Measurements from ENCODE around the gene MPEG1. TPM values are rescaled to one million over a fixed set of nuclear protein-coding genes. Genes with fewer than 3 reads are reported as not detected.

MPEG1 gene
- total RNA-seq, 4 donors from 2014 or later: 1.0 to 15.1 (median 5.7) TPM

DNA sequence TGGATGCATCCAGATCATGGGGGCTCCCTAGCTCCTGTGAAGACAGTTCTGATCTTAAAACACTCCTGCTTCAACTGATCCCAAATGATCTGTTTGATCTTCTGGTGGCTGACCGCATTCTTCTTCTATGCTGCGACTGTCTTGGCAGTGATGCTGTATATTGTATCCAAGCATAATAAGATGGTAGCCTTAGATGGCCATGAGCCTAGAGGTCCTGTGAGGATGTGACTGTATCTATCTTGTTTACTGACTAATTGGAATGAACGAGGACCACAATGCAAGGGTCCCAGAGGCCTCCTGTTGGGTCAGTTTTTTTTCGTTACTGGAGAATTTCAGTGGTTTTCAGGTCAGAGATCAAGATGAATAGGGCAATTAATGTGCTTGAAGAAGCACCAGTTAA lies 7.1 kb upstream of the MPEG1 start:
- Histone ChIP-seq H3K27me3 (no peaks in the 10 kb centered on the region), H3K4me3 (no peak overlapping the region), H3K27ac (no peak overlapping the region), H3K36me3 (no peaks in the 10 kb centered on the region), H3K4me1 (no peaks in the 10 kb centered on the region), H3K9me3 (no peaks in the 10 kb centered on the region)
- DNase-seq: no peak
- TF ChIP-seq, protein P1, sequence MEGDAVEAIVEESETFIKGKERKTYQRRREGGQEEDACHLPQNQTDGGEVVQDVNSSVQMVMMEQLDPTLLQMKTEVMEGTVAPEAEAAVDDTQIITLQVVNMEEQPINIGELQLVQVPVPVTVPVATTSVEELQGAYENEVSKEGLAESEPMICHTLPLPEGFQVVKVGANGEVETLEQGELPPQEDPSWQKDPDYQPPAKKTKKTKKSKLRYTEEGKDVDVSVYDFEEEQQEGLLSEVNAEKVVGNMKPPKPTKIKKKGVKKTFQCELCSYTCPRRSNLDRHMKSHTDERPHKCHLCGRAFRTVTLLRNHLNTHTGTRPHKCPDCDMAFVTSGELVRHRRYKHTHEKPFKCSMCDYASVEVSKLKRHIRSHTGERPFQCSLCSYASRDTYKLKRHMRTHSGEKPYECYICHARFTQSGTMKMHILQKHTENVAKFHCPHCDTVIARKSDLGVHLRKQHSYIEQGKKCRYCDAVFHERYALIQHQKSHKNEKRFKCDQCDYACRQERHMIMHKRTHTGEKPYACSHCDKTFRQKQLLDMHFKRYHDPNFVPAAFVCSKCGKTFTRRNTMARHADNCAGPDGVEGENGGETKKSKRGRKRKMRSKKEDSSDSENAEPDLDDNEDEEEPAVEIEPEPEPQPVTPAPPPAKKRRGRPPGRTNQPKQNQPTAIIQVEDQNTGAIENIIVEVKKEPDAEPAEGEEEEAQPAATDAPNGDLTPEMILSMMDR (IDR thresholded peaks at IDR 0.05): no peak
- TF ChIP-seq POLR2A (IDR thresholded peaks at IDR 0.05): no peak
- intact Hi-C loops (cut with DNase I; ENCODE audit: low total_unique reads): no loop called here

DNA sequence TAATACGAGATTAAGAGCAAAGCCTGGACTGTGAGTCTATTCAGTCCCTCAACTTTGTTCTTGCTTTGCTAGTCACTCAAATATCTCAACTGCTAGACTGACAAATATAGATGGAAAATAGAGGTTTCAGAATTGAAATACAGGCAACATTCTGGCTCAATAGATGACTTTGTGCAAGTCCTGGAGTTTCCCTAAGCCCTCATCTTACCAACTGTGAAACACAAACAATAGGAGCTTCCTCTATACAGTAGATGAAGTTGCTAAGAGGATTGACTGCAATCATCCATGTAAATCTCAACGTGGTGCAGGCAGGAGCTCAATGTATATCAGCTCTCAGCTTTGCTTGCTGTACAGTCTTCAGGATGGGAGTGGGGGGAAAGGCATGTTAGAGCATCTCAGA lies 6.2 kb upstream of the MPEG1 start:
- TF ChIP-seq, protein P1 (IDR thresholded peaks at IDR 0.05): no peak
- TF ChIP-seq POLR2A (IDR thresholded peaks at IDR 0.05): no peak
- H3K27ac ChIP-seq: no peak overlapping the region
- no peaks in the 10 kb centered on the region for H3K27me3 ChIP-seq
- H3K4me3 ChIP-seq: no peak overlapping the region
- no peaks in the 10 kb centered on the region for H3K4me1 ChIP-seq
- DNase-seq: no peak
- H3K9me3 ChIP-seq: no peaks in the 10 kb centered on the region
- no peaks in the 10 kb centered on the region for H3K36me3 ChIP-seq
- intact Hi-C loops (cut with DNase I; ENCODE audit: low total_unique reads): no loop called here

DNA sequence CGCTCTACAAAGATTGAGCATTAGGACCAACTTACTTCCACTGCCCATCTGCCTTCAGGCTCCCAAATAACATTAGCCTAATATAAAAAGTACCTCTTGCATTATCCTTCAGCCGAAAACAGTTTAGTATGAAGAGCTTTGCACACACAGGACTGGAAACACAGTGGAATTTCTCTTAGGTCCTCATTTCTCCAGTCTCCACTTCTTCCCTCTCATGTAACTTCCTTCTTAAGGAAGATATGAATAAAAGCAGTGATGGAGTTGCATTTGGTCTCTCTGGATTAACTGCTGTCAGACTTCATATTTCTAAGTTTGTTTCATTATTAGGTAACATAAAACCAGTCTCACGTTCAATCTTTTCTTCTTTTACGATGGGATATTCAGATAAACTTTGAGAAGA lies 5.6 kb upstream of the MPEG1 start:
- intact Hi-C loops (cut with DNase I; ENCODE audit: low total_unique reads): no loop called here
- TF ChIP-seq POLR2A (IDR thresholded peaks at IDR 0.05): no peak
- TF ChIP-seq, protein P1 (IDR thresholded peaks at IDR 0.05): no peak
- Histone ChIP-seq H3K4me3 (no peak overlapping the region), H3K27me3 (no peaks in the 10 kb centered on the region), H3K9me3 (no peaks in the 10 kb centered on the region), H3K27ac (peak overlapping the region in 1 of 2 donors; percentile 60), H3K36me3 (no peaks in the 10 kb centered on the region), H3K4me1 (no peaks in the 10 kb centered on the region)
- DNase-seq: no peak

DNA sequence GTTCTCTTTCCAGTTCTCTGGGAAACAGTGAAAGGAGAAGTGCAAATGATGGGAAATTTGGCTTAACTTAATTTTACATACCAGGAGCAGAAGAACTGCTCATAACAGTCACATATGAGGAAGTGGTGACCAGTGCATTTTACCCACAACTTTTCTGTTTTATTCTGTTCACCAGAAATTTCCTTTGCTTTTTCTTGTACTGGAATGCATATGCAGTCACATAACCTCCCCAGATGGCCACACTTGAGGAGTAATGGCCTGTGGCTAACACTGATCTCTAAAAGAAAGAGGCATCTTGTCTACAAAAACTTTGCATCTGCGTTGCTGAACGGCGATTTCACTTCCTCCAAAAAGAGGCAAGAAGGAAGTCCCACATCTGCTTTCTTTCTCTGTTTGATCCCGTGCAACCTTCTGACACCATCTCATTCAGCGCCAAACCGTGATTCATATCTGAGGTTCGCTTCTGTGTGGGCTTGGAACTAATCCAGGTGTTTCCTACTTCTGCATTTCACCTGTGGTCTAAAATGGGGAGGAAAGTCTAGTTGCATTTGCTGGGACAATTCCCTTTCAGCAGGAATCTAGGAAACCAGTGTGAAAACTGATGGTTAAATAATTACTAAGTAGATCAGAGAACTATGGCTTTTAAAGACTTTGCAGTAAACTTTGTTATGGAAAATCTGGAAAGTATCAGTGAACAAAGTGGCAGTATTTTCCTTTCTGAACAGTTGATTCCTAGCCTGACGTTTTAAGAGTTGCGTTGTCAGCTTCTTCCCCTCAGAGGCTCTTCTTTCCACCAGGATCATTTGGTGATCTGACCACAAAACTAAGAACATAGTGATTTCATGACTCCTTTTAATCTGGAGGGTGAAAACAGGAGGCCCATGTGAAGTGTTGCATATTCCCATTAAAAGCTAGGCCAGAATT lies 4.2 kb upstream of the MPEG1 start:
- Histone ChIP-seq H3K36me3 (no peaks in the 10 kb centered on the region), H3K4me3 (no peak overlapping the region), H3K27ac (peak overlapping the region; percentile 53 to 60), H3K4me1 (no peaks in the 10 kb centered on the region), H3K27me3 (no peaks in the 10 kb centered on the region), H3K9me3 (no peaks in the 10 kb centered on the region)
- intact Hi-C loops (cut with DNase I; ENCODE audit: low total_unique reads): no loop called here
- no peak for TF ChIP-seq POLR2A (IDR thresholded peaks at IDR 0.05)
- TF ChIP-seq, protein P1 (IDR thresholded peaks at IDR 0.05): no peak
- peak; percentile 52 to 74 for DNase-seq

DNA sequence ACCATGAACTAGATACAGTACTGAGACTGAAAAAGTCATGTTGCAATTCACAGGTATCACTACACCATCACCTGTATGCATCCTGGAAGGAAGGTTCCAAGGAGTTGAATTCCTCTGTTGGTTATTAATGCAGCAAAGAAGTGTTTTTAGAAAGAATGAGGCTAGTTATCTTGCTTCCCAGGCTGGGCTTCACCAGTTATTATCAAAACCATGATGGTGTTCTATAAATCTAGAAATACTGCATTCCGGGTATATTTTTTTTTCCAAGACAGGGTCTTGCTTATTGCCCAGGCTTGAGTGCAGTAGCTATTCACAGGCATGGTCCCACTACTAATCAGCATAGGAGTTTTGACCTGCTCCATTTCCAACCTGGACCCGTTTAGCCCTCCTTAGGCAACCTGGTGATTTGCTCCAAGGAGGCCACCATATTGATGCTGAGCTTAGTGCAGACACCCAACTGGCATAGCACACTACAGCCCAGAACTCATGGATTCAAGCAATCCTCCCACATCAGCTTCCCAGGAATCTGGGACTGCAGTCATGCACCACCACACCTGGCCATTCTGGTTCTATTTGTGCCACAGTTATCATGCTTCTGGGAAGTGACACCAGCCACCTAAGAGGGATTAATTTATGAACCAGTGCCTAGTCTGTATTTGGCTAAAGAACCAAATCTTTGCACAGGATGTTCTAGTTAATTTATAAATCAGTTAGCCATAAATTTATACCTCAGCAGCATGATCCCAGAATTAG lies 1.6 kb upstream of the MPEG1 start:
- no peak for DNase-seq
- intact Hi-C loops (cut with DNase I; ENCODE audit: low total_unique reads): no loop called here
- no peak overlapping the region for H3K4me3 ChIP-seq

More for the DNA sequence above, 1.6 kb upstream of the MPEG1 start:
- Histone ChIP-seq H3K27ac (no peak overlapping the region), H3K4me1 (no peaks in the 10 kb centered on the region), H3K9me3 (no peaks in the 10 kb centered on the region), H3K36me3 (no peaks in the 10 kb centered on the region), H3K27me3 (no peaks in the 10 kb centered on the region)
- TF ChIP-seq, protein P1 (IDR thresholded peaks at IDR 0.05): no peak
- no peak for TF ChIP-seq POLR2A (IDR thresholded peaks at IDR 0.05)

All from uterus (tissue), 4 donors.